ENCODE data around the gene POC1A. TPM values are rescaled to one million over a fixed set of nuclear protein-coding genes. Genes with fewer than 3 reads are reported as not detected.

Gene POC1A
- total RNA-seq, 1 experiment from 2014 or later, result 16.1 TPM

- BruUV-seq (replicated peaks), result no TSS peak
- DNase-seq (ENCODE audit: low spot score), result no peak
- ChIA-PET CTCF (no interaction called here), POLR2A (ENCODE audit: low non-redundant PET) (no interaction called here)
- Histone ChIP-seq H3K27ac (ENCODE audit: low read depth, low read length, poor library complexity, severe bottlenecking) (no peak overlapping the region), H3K4me3 (ENCODE audit: low read depth, low read length, poor library complexity, severe bottlenecking) (no peak overlapping the region), H3K36me3 (ENCODE audit: insufficient read depth, low read length, poor library complexity, severe bottlenecking) (peaks cover 7% of the 10 kb centered on the region), H3K9me3 (ENCODE audit: low read depth, low read length, poor library complexity, severe bottlenecking) (no peaks in the 10 kb centered on the region), H3K27me3 (replicated peaks; ENCODE audit: insufficient read depth, low read depth, low read length, poor library complexity) (no peaks in the 10 kb centered on the region), H3K4me1 (ENCODE audit: insufficient read depth, low read length, poor library complexity, severe bottlenecking) (no peaks in the 10 kb centered on the region)
- TF ChIP-seq, protein P1, sequence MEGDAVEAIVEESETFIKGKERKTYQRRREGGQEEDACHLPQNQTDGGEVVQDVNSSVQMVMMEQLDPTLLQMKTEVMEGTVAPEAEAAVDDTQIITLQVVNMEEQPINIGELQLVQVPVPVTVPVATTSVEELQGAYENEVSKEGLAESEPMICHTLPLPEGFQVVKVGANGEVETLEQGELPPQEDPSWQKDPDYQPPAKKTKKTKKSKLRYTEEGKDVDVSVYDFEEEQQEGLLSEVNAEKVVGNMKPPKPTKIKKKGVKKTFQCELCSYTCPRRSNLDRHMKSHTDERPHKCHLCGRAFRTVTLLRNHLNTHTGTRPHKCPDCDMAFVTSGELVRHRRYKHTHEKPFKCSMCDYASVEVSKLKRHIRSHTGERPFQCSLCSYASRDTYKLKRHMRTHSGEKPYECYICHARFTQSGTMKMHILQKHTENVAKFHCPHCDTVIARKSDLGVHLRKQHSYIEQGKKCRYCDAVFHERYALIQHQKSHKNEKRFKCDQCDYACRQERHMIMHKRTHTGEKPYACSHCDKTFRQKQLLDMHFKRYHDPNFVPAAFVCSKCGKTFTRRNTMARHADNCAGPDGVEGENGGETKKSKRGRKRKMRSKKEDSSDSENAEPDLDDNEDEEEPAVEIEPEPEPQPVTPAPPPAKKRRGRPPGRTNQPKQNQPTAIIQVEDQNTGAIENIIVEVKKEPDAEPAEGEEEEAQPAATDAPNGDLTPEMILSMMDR (conservative IDR thresholded peaks at IDR 0.05; ENCODE audit: low read depth, low read length), result no peak
- TF ChIP-seq EZH2 (IDR thresholded peaks at IDR 0.05; ENCODE audit: borderline replicate concordance, low read depth, low read length, poor library complexity, severe bottlenecking), result no peak
- intact Hi-C loops (cut with micrococcal nuclease; ENCODE audit: unreplicated experiment), result no loop called here
Observed at GRCh38 chr3:52146811-52147210, 7.4 kb downstream of the POC1A start.

- no peaks in the 10 kb centered on the region for H3K9me3 ChIP-seq (ENCODE audit: low read depth, low read length, poor library complexity, severe bottlenecking)
- intact Hi-C loops (cut with micrococcal nuclease; ENCODE audit: unreplicated experiment), result no loop called here
- H3K36me3 ChIP-seq (ENCODE audit: insufficient read depth, low read length, poor library complexity, severe bottlenecking), result peaks cover 7% of the 10 kb centered on the region
- no peak overlapping the region for H3K4me3 ChIP-seq (ENCODE audit: low read depth, low read length, poor library complexity, severe bottlenecking)
- TF ChIP-seq, protein P1 (conservative IDR thresholded peaks at IDR 0.05; ENCODE audit: low read depth, low read length), result no peak
- TF ChIP-seq EZH2 (IDR thresholded peaks at IDR 0.05; ENCODE audit: borderline replicate concordance, low read depth, low read length, poor library complexity, severe bottlenecking), result no peak
- no peaks in the 10 kb centered on the region for H3K27me3 ChIP-seq (replicated peaks; ENCODE audit: insufficient read depth, low read depth, low read length, poor library complexity)
- H3K4me1 ChIP-seq (ENCODE audit: insufficient read depth, low read length, poor library complexity, severe bottlenecking), result no peaks in the 10 kb centered on the region
- DNase-seq (ENCODE audit: low spot score), result no peak
- POLR2A ChIA-PET (ENCODE audit: low non-redundant PET), result no interaction called here
- CTCF ChIA-PET, result no interaction called here
- no TSS peak for BruUV-seq (replicated peaks)
- no peak overlapping the region for H3K27ac ChIP-seq (ENCODE audit: low read depth, low read length, poor library complexity, severe bottlenecking)
Observed at GRCh38 chr3:52146189-52146588, 8.0 kb downstream of the POC1A start.

DNA sequence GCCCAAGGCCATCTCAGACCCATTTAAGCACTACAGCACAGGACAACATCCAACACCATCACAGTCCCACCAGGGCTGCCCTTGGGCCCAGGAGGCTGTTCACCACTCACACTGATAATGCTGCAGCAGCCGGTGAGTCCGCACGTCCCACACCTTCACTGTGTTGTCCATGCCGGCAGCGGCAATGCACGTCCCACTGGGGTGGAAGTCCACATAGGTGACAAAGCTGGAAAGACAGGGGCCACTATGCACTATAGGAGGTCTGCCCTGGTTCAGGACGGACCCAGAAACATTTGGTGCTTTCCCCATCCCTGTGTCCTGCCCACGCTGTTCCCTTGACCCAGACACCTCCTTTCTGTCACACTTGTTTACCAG is 8.5 kb downstream of the POC1A start:
- Histone ChIP-seq H3K27ac (ENCODE audit: low read depth, low read length, poor library complexity, severe bottlenecking) (no peak overlapping the region), H3K36me3 (ENCODE audit: insufficient read depth, low read length, poor library complexity, severe bottlenecking) (peaks cover 7% of the 10 kb centered on the region), H3K4me1 (ENCODE audit: insufficient read depth, low read length, poor library complexity, severe bottlenecking) (no peaks in the 10 kb centered on the region), H3K27me3 (replicated peaks; ENCODE audit: insufficient read depth, low read depth, low read length, poor library complexity) (no peaks in the 10 kb centered on the region), H3K9me3 (ENCODE audit: low read depth, low read length, poor library complexity, severe bottlenecking) (no peaks in the 10 kb centered on the region), H3K4me3 (ENCODE audit: low read depth, low read length, poor library complexity, severe bottlenecking) (no peak overlapping the region)
- DNase-seq (ENCODE audit: low spot score), result no peak
- CTCF ChIA-PET, result no interaction called here
- BruUV-seq (replicated peaks), result no TSS peak
- POLR2A ChIA-PET (ENCODE audit: low non-redundant PET), result no interaction called here
- no peak for TF ChIP-seq EZH2 (IDR thresholded peaks at IDR 0.05; ENCODE audit: borderline replicate concordance, low read depth, low read length, poor library complexity, severe bottlenecking)
- TF ChIP-seq, protein P1 (conservative IDR thresholded peaks at IDR 0.05; ENCODE audit: low read depth, low read length), result no peak
- intact Hi-C loops (cut with micrococcal nuclease; ENCODE audit: unreplicated experiment), result no loop called here

Data from A673 (cell line).